ENCODE results near the gene COL23A1.

- TF ChIP-seq CTCF (conservative IDR thresholded peaks at IDR 0.05; ENCODE audit: low read depth, low read length) (no peak), EZH2 (IDR thresholded peaks at IDR 0.05; ENCODE audit: borderline replicate concordance, low read depth, low read length, poor library complexity, severe bottlenecking) (no peak)
These were observed 90.8 kb downstream of the COL23A1 start for GRCh38 chr5:178499352-178499751.
